CD4-positive, alpha-beta T cell treated with Interleukin-17A for 4 hours (primary cell): ENCODE results near the gene KCTD16.

ENCODE experiments used
- DNase-seq: peaks from one replicate; pipeline ENCODE4 v3.0.0-alpha.2; 2020; ENCODE audit warnings: mixed read lengths

Gene KCTD16

DNA sequence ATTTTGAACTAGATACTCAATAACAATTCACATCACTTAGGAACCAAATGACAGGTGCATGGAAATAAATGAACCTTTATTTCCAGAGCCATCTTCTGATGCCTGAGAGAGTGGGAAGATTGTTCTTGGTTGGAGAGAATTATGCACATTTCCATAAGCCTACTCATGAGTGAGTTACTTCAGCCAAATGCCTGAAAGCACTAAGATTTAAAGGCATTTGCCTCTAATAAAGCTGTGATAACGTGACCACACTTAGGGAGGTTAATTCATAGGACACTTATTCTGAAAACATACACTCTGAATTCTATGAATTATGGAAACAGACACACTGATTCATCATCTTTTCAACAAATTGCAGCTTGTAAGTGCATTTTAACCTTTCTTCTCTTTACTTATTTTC lies 40.0 kb downstream of the KCTD16 start:
- no peak for DNase-seq

DNA sequence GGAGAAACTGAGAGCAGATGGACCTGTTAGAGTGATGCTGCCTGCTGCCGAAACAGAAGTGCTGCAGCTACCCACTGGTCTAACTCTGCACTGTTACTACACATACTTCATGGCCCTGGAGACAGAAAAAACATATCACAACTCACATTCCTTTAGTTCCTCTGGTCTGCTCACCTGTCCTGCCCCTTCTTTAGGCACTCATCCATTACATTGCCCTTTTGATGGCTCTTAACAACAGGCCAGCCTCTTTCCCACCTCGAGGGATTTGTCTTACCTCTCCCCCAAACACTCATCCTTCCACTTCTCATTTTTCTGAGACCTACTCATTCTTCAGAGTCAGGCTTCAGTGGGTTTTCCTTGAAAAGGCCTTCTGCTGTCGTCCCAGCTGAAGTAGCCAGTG lies 49.2 kb downstream of the KCTD16 start:
- DNase-seq, result no peak

DNA sequence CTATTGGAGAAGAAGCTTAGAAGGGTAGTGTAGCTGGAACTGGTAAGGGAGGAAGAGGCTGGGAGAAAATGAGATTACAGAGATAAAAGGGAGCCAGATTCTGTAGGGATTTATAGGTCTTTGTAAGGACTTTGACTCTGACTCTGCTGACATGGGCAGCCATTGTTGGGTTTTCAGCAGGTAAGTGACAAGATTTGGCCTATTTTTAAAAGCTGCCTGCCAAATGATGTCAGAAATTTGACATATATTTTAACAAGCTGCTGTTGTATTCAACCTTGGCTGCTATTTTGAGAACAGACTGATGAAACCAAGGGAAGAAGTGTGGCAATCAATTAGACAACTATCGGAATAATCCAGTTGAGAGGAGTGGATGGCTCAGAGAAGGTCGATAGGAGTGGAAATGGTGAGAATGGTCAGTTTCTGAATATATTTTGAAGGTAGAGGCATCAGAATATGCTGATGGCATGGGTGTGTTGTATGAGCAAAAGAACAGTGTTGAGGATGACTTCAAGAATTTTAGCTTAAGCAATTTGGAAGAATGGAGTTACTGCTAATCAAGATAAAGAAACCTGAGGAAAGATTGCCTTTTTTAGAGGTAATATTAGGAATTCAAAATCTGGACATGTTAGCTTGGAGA lies 56.8 kb downstream of the KCTD16 start:
- DNase-seq, result no peak

DNA sequence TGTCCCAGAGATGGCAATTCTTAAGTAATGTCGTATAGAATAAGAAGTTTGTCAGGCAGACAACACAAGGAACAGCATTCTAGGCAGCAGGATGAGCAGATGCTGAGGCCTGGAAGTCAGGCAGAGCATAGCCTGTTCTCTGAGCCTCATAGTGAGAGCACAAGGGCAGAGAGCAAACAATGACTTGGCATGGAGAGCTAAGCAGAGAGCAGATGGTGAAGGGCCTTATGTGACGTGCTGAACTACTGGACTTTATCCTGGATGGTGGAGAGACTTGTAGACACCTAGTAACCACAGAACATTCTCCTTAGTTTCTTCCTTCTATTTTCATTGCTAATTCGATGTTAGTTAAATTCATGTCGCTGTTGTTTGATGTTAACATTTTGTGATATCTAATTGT lies 60.1 kb downstream of the KCTD16 start:
- no peak for DNase-seq

DNA sequence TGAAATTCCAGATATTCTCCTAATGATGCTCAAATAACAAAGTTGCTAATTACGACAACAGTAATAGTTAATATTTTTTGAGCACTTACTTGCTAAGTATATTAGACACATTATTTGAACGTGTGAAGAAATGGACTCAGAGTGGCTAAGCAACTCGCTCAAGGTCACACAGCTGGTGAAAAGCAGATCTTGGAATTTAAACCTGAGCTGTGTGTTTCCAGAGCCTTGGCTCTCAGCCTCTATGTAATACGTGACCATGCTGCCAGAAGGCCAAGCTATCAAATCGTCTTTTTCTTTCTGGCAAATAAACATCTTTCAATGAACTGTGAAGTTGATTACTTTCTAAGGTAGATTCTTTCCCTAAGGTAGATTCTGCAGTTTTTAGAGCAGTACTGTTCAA lies 61.6 kb downstream of the KCTD16 start:
- DNase-seq, result no peak

DNA sequence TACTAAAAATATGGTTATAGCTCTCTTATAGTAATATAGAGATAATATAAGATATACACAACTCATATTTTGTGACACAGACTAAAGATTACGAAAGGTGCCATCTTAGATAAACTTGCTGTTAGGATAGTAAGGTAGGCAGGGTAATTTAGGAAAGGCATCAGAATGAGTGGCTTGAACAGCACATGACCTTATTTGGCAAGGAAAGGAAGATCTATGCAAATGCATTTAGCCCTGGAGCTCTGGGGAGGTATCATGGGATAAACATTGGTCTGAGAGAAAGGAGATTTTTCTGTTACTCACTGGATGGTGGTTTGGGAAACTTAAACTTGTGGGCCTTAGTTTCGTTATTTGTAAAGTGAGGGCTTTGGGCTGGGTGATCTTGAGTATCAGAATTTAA lies 65.8 kb downstream of the KCTD16 start:
- DNase-seq, result no peak

DNA sequence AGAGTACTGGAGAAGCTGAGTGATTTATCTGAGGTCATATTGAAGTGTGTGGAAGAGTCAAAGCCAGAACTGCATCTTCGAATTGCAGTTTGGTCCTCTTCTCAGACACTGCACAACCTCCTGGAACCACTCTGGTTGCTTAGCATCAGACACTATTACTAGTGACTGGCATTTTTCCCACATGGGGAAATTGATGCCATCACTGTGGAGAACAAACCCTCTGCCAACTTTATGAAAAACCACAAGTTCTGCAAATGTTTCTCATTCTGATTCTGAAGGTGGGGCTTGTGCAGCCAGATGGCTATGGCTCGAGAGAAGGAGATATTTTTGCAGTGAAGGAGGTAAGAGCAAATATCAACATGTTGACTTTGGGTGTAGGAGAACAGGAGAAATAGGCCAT lies 67.2 kb downstream of the KCTD16 start:
- DNase-seq, result no peak

DNA sequence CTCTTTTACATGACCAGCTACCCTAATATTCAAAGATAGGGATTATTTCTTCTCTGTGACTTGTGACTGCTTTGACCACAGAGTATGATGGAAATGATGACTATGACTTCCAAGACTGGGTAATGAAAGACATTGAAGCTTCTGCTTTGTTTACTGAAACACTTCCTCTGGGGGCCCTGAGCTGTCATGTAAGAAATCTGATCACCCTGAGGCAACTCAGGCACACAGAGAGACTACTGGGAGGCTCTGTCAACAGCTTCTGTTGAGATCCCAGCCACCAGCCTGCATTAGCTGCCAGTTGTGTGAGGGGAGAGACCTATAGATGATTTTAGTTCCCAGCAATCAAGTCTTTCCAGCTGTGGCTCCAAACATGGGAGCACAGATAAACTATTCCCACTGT lies 76.5 kb downstream of the KCTD16 start:
- DNase-seq, result no peak

DNA sequence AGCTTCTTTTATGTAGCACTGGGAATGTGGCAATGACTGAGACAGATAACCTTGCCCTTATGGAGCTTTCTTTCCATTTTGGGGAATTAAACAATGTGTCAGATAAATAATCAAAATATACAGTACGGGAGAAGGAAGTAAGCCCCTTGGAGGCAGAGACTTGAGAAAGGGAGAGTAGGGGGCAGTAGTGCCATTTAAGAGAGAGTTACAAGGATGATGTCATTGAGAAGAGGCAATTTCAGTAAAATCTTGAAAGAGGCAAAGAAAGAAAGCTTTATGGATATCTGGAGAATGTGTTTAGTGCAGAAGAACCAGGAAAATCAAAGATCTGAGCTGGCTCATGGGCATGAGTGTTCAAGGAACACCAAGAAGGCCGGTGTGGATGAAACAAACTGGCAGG lies 77.3 kb downstream of the KCTD16 start:
- no peak for DNase-seq

DNA sequence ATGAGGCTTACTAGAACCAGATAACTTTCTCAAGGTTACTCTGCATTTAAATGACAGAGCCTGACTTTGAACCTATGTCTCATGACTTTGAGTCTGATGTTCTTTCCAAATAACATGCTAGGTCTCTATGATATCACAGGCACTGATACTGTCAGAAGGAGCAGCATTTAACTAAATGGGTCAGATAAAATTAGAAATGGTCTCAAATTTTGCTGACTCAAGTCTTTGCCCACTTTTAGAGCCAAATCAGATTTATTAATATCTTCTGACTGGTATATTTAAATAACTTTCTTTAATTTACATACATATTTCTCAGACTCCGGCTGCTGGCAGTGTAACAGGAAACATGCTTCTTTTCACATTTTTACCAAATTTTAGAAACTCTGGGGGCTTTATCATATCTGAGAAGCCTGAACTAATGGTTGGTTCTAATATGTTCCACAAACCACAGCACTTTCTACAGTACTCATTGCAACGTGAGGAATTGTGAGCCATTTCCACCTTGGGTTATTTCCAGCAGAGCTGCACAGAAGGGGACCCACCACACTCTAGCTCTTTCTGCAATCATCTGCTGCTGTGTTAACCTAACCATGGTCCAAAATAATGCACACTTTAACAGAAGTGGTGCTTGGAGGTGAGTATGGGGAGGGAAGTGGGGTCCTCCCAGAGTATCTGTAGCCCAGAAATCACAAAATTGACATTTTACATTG lies 79.2 kb downstream of the KCTD16 start:
- DNase-seq, result no peak

DNA sequence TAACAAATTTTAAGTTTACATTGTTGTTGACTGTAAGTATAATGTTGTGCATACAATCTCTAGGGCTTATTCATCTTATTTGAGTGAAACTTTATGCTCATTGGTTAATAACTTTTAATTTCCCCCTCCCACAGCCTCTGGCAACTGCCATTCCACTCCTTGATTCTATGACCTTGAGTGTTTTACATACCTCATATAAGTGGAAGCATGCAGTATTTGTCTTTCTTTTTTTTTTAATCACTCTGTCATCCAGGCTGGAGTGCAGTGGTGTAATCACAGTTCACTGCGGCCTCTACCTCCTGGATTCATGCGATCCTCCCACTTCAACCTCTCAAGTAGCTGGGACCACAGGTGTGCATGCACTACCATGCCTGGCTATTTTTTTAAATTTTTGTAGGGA lies 83.9 kb downstream of the KCTD16 start:
- no peak for DNase-seq

DNA sequence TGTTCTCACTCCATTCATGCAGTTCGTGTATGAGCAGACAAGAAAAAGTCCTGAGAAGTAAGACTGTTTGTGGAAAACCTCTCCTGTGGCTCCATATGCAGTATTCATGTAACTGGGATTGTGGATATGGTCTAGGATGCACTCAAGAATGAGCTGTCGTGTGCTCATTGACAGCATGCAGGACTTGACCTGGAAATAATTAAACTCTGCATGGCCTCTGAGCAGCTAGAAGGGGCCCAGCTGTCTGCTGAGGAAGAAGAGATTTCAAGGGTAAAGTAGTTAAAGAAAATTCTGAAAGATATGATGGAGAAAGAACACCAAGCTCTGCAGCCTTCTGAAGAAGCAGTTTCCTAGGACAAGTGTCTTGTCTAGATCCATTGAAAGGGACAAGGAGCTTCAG lies 89.4 kb downstream of the KCTD16 start:
- DNase-seq, result no peak

DNA sequence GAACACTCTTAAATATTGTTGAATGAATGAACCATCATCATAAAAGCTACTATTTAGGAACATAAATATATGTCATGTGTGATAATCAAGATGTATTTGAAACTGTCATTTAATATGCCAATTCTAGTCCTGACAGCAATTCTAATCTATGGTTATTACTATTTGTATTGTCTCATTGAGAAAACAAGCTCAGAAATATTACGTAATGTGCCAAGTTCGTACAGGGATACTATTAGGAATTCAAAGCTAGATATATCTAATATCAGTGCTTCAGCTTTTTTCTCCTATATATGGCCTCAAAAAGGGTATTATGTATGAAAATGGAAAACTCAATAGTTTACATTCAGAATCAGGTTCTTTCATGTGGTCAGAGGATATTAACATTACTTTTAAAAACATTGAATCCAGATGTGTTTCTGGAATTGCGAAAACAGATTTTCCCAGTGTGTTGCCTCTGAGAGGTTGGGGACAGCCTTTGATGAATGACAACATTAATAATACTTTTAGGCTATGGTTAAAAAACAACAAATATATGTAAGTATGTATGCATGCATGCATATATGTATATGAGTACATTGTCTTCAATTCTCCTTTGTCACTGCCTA lies 95.1 kb downstream of the KCTD16 start:
- DNase-seq, result no peak

DNA sequence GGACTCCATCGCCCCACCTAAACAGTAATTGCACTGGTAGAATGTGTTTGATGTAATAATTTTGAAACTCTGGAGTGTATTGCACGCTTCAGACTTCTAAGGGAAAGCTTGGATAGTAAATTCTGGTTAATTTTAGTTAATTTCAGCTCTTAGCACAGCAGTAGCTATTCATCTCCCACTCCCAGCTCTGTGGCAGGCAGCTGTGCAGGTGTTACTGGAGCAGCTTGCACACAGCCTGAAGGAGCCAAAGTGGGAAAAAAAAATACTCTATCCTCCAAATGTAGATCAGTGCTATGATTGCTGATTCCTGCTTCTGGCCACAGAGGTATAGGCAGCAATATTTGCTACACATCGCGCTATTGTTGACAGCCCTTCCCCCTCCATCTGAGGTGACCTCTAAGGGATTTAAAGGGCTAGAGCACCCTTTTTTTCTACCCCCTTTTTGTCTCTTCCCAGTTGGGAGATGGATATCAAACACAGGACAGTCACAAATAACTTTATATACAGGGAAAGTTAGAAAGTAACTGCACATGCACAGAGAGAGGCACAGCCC lies 97.4 kb downstream of the KCTD16 start:
- no peak for DNase-seq

DNA sequence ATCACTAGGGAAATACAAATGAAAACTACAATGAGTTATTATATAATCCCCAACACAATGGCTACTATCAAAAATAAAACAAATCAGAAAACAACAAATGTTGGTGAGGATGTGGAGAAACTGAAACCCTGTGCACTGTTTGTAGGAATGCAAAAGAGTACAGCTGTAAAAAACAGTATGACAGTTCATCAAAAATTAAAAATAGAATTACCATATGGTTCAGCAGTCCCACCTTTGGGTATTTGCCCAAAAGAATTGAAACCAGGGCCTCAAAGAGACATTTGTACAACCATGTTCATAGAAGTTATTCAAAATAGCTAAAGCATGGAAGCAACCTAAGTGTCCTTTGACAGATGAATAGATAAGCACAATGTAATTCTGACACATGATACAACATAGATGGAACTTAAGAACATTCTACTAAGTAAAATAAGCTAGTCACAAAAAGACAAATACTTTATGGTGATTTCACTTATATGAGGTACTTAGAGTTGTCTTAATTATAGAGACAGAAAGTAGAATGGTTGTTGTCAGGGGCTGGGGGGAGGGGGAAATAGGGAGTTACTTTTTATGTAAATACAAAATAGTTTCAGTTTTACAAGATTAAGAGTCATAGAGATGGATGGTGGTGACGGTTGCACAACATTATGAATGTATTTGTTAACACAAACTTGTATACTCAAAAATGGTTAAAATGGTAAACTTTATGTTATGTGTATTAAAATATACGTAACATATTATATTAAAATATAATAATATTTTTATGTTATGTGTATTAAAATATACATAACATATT lies 102.8 kb downstream of the KCTD16 start:
- no peak for DNase-seq

DNA sequence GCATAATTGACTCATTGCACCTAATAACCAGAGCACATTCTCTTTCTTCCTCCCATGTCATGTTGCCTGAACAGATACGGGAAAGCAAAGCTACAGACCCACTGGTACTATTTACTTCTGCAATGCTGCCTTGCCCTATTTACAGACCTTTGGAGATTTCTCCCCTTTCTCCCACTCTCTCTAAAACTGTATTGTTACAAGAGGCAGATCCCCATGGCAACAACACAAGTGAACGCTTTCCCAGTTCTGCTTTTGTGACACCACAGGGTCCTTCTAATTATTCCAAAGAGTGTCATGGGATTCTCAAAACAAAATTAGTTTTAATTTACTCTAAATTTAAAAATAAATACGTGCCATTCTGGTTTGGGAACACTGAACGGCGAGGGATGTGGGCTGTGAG lies 104.7 kb downstream of the KCTD16 start:
- no peak for DNase-seq

DNA sequence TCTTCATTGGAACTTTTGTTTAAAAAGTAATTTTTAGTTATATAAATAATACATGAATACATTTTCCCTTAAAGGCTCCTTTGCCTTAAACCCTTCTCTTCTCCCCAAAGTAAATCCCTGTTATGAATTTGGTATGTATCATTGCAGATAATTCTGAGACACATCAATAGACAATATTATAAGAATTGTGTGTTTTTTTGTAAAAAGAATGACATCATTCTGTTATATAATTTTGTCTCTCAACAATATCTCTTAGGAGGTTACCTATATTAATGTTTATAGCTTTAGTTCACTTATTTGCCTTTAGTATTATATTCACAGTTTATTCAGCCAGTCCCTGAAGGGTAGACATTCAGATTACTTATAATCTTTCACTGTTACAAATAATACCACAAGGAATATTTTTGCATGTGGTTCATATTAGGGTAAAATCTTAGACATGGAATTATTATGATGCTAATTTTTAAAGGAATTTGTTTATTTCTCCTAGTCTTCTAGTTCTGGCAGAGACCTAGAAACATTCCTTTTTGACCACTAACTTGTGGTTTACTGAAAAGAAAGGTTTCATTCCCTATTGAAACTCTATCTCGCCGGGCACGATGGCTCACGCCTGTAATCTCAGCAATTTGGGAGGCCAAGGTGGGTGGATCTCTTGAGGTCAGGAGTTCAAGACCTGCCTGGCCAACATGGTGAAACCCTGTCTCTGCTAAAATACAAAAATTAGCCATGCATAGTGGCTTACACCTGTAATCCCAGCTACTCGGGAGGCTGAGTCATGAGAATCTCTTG lies 105.6 kb downstream of the KCTD16 start:
- no peak for DNase-seq

DNA sequence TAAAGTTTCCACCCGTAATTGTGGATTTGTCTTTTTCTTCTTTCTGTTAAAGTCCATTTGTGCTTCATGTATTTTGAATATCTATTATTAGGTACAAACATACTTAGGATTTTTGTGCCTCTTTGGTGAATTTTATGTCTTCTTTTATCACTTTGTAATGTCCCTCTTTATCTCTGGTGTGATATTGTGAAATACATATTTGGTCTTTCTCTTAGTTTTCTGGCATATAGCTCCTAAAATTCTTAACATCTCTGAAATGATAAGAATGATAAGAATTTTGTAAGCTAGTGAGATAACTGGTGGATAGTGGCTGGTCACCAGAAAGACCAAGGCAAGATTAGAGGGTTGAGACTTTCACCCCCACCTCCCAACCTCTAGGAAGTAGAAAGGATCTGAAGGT lies 111.1 kb downstream of the KCTD16 start:
- no peak for DNase-seq

DNA sequence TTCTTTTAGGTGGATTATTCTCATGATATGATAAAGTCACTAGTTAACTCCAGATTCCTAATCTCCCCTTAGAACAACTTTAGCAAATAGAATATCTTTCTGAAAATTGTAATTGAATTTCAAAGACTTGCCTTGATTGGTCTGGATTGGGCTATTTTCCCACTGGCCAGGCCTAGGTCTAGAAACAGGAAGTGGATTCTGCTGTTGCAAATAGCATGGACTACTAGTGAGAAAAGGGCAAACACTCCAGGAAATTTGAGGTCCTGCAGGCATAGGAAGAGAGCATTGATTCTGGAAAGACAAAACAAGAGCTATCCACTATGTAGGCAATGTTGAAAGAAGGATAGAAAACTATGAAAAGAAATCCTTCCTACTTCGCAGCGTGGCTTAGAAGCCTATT lies 113.4 kb downstream of the KCTD16 start:
- DNase-seq, result no peak

DNA sequence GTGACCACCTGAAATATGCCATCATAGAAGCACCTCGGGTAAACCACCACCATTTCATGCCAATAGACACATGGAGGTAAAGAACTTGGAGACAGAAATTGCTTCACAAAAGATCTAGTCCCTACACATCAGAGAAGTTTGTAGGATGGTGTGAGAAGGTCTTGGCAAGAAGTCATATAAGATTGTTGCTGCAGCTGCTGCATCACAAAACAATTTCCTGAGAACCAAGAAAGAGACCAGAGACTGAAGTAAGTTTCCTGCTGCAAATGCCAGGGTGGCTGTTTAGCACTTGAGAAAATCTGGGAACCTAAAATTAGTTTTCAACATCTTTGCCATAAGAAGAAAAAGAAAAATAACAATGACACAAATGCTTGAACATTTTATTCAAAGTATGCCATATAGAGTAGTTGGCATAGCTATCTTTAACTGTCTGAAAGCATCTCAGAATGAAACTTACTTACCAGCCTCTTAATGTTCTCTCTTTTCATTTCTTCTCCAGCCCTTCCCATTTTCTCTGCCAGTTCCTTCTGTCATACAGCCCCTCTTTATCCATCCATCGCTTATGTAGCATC lies 114.3 kb downstream of the KCTD16 start:
- DNase-seq, result no peak

DNA sequence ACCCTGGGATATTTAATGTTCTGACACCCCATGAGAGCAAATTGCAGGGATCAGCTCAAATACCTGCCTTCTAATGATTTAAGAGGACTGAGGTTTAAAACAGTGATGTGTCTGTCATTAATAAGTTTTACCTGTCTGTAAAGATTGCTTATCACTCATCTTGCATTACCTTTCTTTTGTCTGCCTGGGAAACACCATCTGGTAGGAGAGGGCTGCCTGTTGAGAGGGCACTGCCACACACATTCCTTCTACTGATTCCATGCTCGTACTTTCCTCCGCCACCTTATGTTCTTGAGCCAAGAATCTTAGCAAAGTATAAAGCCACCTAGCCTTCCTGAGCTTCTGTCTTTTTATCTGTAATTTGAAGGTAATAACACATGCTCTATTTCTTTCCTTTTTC lies 118.6 kb downstream of the KCTD16 start:
- no peak for DNase-seq

DNA sequence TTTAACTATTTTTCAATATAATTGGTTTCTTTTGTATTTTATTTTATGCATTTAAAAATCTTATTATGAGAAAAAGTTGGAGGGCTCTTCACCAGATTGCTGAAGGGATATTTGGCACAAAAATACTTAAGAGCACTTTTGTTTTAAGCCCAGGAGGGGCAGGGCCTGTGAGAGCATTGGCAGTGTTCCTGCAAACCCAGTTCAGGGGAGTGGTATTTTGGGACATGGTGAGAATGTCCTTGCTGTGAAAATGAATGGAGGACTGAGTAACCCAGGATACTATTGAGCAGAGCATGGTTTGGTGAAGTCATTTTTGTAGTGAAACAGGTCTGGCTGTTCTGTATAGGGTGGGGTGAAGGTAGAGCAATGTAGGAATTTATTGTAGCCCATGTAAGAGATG lies 121.4 kb downstream of the KCTD16 start:
- DNase-seq, result no peak
